HG03520 (cell line): ENCODE measurements around the gene NCKAP5.
"Not testable (repeated sequence)": the region's sequence is repeated elsewhere in the genome, so short reads cannot be mapped to it uniquely, and the experiment has no call there.

Source experiments
- ATAC-seq: cut with Tn5 transposase; IDR thresholded peaks from one replicate; pipeline ENCODE4 v1.9.1; 2021; ENCODE audit warnings: mild to moderate bottlenecking, moderate library complexity; ENCODE audit not compliant: unreplicated experiment

The NCKAP5 gene

DNA sequence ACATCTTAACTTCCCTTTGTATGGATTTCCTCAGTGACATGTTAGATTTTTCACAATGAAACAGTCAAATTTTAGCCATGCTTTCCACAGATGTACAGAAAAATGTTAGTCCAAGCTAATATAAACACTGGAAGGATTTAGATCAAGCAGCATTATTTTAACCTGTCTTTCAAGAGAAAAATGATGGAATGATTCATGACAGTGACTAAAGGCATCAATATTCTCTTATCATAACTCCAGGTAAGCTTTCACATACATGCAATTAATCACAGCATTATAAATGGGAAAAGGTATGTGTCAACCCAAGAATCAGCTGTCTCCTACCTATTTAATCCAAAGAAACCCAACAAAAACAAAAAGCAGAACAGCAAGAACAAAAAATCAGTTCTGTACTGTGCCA, 92.7 kb downstream of the NCKAP5 start:
- no peak for ATAC-seq

DNA sequence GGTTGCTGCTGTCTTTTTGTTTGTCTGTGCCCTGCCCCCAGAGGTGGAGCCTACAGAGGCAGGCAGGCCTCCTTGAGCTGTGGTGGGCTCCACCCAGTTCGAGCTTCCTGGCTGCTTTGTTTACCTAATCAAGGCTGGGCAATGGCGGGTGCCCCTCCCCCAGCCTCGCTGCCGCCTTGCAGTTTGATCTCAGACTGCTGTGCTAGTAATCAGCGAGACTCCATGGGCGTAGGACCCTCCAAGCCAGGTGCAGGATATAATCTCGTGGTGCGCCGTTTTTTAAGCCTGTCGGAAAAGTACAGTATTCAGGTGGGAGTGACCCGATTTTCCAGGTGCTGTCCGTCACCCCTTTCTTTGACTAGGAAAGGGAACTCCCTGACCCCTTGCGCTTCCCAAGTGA, 97.8 kb downstream of the NCKAP5 start:
- not testable (repeated sequence) for ATAC-seq

DNA sequence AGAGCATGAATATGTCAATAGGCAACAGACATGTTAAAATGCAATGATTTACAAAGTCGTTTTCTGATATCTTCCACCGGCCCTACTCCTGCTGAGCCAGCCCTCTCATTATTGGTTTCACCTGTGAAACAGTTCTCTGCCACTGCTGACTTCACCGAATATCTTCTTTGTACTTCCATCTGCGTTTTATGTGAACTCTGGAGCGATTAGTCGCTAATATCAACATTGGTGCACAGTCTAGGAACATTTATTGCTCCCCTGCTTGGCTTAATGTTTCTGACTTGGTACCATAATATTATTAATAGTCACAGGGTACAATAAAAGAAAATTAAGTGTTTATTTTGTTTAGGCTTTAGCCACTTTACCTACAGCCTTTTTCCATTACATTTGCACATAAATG, 105.5 kb downstream of the NCKAP5 start:
- ATAC-seq: no peak

DNA sequence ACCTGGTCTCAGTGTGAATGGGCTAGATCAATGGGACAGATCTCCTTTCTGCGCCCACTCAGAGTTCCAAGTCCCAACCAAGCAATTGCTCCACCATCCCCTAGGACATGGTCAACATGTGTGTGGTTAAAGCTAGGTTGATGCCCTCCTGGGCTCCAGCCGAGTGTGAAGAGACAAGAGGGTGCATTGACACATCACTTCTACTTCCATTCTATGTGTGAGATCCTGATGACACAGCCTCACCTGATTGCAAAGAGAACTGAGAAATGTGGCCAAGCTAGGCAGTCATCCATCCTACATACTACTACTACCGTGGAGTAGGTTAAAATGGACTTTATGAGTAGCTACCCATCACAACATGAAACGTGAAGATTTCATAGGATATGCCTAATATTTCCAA, 106.8 kb downstream of the NCKAP5 start:
- no peak for ATAC-seq

DNA sequence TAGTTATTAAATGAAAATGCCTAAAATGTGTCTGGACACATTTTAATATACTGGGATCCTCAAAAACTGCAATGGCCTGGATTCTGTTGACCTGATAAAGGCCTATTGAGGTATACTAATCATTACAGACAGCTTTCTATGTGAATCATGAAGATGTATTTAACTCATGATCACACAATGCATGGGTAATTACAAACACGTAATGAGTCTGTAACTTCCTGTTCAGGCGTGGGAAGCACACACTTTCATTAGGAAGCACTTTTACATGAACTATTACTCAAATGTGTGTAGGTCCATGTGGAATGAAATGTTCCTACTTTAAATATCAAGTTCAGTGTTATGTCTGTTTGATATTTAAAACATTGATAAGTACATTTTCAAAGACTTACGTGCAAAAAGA, 108.7 kb downstream of the NCKAP5 start:
- no peak for ATAC-seq

DNA sequence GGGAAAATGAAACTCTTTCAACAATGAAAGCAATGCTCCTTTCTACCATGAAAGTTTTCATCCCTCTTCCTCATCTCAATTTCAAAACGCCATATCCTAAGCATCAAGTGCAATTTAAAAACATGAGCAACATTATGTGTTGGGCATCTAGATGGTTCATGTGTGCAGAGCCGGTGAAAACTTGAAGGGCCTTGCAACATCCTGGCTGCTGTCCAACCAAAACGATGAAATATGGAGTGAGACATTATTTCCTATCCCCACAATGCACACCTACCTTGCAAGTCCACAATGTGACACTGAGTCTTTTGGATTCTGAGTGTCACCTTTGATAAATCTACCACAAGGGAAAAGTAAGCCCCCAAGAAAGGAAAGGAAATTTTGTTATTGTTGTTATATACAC, 110.0 kb downstream of the NCKAP5 start:
- no peak for ATAC-seq

DNA sequence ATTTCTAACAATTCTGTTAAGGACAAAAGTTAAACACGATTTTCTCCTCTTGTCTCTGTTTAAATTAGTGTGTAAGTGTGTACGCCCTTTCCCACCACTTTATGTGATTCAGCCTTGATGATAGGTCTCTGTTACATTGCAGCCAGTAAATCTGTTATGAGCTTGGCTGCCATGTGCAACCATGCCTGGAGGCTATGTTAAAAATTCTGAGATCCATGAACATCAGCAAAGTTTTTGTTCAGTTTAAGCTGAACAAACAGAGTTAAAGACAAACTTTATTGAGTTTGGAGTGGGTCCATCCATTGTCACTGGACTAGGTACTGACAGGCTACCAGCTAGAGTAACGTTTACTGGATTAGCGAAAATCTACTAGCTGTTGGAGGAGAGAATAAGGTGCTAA, 110.4 kb downstream of the NCKAP5 start:
- no peak for ATAC-seq

DNA sequence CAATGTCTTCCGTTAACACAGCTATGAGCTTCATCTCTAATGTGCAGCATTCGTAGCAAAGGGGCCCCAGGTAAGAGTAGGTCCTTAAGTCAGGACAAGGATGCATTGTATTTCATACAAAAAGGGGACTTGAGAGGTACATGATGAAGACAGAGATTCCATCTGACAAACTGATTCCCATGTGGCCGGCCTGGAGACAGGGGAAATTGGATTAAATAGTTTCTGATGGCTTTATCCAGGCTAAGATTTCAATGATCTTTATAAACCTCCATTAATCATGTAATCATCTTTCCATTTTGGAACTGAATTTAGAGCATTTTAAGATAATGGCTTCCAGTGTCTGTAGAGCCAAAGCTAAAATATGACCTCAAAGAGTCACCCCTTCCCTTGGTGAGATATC, 111.3 kb downstream of the NCKAP5 start:
- no peak for ATAC-seq

DNA sequence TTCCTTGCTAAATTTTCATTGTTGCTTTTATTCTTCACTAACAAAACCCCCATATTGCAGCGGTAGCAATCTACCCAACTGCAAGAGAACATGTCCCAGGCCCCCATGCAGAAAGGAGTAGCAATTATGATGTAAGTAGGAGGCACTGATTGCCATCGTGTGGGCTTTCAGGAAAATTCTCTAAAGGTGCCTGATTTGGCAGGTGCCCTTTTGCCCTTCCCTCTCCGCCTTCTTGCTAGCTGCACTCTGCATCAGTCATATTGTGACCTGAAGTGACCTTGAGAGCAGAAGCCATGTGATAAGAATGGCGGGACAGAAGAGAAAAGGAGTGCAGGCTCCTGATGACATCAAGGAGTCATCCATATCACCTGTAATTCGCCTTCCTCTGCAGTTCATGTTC, 112.1 kb downstream of the NCKAP5 start:
- no peak for ATAC-seq

DNA sequence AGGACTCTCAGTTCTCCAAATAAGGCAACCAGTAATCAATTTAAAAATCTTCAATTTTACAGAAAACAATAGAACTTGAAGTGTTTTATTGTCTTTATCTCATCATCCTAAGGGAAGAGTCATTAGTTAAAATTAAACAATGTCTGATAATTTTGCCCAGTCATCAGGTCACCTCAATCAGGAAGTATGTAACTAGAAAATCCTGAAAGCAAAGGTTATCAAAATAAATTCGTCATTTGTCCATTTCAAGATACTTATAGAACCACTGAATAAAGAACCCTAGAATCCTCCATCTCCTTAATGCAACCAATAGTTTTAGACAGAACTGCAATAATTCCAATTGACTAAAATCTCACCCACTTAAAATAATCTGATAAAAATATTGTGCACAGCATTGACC, 115.2 kb downstream of the NCKAP5 start:
- ATAC-seq: no peak

DNA sequence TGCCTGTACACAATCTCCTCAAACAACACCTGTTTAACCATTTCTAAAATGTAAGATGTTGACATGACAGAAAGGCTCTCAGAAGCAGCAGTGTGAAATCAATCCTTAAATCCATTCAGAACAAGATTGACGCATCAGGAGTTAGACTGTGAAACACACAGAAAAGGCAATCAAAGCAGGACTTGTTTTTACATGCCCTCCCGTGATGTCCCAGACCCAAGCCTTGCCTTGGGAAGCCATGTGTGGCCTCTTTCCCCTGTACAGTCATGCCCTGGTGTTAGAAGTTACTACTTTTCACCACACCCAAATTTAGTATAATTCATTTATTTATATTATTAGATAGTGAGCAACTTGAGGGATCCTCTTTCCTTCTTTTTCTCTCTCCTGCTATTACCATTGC, 115.7 kb downstream of the NCKAP5 start:
- no peak for ATAC-seq

DNA sequence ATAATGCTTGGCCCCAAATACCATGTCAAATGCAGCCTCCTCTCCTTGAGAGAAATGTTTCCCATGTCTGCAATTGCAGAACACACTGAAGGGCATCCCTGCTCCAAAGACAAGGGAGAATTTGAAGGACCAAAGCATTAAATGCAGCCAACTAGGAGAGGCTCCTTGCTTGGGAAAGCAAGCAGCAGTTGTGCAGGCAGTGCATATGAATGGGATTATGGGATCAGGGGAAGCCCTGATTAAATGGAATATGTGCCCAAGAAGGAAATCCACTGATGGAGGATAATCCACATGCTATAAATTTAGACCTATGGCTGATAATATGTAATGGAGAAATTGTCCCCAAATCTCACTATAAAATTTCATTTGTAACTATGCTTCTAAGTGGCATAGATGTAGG, 116.1 kb downstream of the NCKAP5 start:
- ATAC-seq: no peak

DNA sequence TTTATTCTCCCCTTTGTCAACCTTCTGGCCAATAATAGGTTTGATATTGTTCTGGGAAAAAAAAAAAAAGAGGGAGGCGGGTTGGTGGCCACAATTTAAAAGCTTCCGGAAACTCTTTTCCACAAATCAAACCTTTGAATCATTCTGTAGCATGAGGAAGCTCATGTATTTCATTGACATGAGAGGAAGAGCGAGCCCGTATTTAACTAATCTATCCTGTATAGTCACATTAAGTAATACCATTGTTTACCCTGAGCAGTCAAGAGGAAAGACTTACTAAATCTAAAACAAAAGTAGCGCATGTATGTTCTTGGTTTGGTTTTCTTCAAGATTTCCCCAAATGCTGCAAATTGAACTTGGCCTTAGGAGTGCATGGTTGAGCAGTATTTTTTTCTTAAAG, 120.1 kb downstream of the NCKAP5 start:
- ATAC-seq: no peak

DNA sequence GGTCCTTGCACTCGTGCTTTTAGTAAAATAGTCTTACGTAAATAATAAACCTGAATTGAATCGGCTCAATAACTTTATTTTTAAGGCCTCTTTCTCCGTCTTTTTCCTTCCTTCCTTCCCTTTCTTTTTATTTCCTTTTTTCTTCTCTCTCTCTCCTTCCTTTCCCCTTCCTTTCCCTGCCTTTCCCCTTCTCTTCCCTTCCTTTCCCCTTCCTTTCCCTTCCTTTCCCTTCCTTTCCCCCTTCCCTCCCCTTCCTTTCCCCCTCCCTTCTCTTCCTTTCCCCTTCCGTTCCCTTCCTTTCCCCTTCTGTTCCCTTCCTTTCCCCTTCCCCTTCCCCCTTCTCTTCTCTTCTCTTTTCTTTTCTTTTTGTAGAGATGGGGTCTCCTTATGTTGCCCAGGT, 121.0 kb downstream of the NCKAP5 start:
- no peak for ATAC-seq

DNA sequence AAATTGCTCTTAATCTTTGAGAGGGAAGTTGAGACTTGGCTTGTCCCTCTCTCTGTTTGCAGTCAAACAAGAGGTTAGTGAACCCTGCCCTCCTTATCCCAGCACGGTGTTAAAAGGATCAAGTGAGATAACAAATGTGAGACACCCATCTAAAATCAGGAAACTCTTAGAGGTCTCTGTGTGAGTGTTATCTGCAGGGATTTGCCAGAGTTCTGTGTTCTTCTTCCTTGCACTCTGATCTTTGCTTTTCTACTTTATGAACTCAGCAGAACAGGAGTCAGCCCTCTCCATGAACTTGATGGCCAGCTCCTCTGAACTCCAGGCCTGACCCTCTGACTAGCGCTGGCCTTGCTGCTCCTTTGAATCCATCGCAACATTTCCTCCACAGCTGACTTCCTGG, 123.8 kb downstream of the NCKAP5 start:
- ATAC-seq: no peak

DNA sequence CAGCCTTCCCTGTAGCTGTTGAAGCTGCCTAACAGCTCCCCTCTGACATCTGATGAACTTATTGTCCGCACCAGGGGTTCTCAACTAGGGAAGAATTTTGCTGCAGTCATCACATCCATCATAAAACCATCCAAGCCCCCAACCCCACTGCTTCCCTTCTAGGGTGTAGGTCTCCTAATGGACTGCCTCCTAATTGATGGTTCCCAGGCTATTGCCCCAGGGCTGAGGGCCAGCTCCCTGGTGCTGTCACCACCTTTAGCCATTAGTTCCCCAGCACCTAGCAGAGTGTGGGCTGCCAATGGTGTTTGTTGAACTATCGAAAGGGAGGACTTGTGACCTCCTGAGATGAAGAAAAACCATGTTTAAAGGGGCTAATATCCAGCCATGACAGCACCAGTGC, 125.9 kb downstream of the NCKAP5 start:
- no peak for ATAC-seq

DNA sequence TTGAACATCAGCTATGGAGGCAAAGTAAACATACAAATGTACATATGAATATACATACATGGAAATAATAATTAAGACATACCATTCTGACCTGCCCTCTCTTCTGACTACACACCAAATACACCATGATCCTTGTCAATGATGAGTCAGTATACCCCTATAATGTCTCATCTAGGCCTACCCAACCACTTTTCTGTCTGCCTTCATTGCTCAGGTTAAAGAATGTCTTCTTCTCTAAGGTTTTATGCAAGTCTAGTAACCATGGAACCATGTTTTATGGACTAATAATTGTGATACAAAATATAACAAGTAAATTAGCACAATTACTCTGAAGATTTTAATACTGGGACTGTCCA, 128.7 kb downstream of the NCKAP5 start:
- no peak for ATAC-seq

DNA sequence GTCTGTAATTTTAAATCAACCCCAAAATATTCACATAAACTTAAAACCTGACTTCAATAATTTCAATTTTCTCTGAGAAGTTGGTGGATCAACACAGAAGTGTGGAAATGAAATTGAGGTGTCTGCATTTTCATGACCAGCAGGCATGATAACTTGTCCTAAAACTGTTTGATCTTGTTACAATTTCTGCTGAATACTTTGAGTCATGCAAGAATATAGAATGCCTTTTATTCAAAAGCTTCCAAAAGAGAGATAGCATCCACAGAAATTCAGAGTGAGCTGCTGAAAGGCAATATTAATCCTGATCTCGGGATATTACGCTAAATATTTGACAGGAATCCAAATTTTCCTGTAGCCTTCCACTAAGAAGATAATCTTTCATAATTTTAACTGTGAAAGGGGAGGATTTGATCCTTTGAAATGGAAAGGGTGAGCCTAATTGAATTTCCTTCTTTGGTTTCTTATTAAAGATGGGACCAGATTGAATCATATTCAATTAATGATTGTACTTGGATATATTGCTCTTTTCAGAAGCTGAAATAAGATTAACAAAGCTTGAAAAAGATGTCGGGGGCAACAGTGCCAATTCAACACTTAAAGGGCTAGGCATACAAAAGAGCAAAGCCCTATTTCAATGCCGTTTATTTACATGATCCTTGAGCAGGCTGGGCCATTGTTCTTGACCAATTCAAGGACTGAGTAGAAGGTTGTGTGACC, 129.3 kb downstream of the NCKAP5 start:
- no peak for ATAC-seq

DNA sequence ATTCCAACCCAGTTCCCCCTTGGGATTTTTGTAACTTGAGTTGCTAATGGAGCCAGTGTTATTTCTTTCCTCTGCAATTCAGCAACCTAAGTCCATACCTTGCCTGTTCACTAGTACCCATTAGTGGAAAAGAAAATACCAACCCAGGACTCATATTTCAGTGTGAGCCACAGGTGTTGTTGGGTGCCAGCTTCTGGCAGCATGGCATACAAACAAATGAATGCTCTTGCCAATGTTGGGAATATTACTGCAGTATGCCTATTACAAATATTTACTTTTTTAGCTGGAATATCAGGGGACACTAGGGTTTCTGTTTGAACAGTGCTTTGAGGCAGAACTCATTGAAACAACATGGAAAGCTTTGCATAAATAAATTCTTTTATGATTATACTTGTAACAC, 130.2 kb downstream of the NCKAP5 start:
- no peak for ATAC-seq

DNA sequence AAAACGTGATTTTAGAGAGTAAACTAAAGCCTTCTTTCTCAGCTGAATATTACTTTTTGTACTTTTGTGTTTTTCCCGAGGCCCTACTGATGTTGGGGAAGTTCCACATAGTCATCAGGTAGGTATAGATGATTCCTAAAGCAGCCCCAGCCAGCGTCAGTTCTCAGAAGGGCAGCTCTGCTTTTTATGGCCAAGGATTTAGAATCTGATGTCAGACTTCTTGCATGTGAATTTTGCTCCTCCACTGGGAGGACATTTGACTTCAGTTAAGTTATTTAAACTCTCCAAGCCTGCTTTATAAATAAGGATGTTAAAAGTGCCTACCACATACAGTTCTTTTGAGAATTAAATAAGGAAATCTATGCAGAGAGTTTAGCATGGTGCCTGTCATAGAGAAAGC, 130.8 kb downstream of the NCKAP5 start:
- no peak for ATAC-seq

DNA sequence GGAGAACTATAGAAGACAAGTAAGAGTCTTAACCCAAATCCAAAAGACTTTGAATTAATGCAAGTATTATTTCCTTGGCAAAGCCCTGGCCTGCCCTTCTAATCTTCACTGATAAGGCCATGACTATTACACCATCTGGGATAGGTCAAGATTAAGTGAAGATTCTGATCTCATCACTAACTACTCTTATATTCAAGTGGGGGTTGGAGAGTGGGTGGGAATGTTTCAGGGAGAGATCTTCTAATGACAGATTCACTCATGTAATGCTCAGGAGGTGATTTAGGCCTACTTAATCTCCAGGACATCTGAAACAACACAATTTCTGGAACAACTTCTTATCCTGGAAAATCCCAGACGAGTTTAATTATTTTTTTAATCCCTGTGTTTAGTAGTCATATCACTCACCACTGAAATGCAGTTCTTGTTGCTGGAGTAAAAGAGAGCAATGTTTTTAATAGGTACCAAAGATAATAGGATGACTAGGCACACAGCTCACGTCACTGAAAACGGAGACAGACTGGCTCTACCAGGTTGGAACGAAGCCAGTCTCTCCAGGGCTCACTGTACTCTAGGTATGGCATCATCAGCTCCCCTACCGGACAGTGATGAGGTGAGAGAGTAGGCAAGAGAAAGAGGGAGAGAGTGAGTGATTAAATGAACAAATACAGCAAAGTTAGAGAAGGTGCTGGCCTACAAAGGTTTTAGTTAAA, 133.1 kb downstream of the NCKAP5 start:
- no peak for ATAC-seq

DNA sequence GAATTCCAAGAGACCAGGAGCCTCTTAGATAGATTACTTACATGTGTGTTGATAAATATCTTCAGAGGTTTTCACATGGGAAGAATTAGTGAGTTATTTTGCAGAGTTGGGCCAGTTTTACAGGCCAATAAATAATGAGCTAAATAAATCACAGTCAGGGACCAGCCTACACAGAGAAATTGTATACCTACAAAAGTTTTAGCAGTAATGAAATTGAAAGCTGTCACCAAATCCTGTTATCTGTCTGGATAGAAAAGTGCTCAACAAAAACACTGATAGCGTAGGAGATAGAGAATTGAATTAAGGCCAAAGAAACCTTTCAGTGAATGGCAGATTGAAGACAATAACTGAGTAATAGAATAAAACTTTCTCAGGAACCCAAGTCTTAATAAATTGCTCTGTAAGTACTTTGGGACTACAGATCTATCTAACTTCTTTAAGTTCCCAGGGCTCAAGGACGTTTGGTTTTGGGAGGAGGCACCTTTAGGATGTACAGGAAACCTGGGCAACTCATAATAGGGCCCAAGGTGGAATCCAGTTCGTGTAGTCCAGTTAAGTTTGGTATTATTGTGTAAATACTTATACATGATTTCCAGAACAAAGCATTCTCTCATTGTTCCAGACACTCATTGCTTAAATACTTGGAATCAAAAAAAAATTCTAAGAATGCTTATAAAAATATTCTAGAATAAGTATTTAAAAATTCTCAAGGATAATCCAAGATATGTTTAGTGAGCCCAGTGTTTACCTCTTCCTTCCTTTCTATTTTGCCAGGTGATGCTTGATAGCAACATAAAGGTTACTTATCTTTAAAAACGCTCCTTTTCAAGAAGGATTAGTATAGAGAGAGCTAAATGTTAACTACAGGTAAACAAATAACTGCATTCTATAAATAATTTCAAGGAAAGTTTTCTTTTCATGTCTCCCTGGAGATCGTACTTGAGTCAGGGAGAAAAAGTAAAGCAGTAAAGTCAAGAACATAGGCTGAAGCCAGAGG, 134.5 kb downstream of the NCKAP5 start:
- ATAC-seq: no peak
